ENCODE data around the gene WFDC5. TPM values are rescaled to one million over a fixed set of nuclear protein-coding genes. Genes with fewer than 3 reads are reported as not detected.

WFDC5 gene
- total RNA-seq, 1 donor from 2014 or later: not detected

- Mint-ChIP-seq H3K36me3 (ENCODE audit: low read depth) (peaks cover 11% of the 10 kb centered on the region), H3K27ac (ENCODE audit: unreplicated experiment) (no peak overlapping the region), H3K4me1 (no peaks in the 10 kb centered on the region), H3K4me3 (no peak overlapping the region), H3K9me3 (peaks cover 6% of the 10 kb centered on the region), H3K27me3 (ENCODE audit: low read depth) (no peaks in the 10 kb centered on the region)
- no peak for TF ChIP-seq CTCF (conservative IDR thresholded peaks at IDR 0.05)
- no peak for DNase-seq (ENCODE audit: low read depth, low spot score)
Measured at GRCh38 chr20:45088247-45088646, 26.7 kb downstream of the WFDC5 start.

- DNase-seq (ENCODE audit: low read depth, low spot score): no peak
- no peak overlapping the region for H3K4me3 Mint-ChIP-seq
- H3K27ac Mint-ChIP-seq (ENCODE audit: unreplicated experiment): no peak overlapping the region
- no peak for TF ChIP-seq CTCF (conservative IDR thresholded peaks at IDR 0.05)
- H3K4me1 Mint-ChIP-seq: no peaks in the 10 kb centered on the region
- no peaks in the 10 kb centered on the region for H3K27me3 Mint-ChIP-seq (ENCODE audit: low read depth)
- H3K9me3 Mint-ChIP-seq: peaks cover 7% of the 10 kb centered on the region
- peaks cover 16% of the 10 kb centered on the region for H3K36me3 Mint-ChIP-seq (ENCODE audit: low read depth)
Measured at GRCh38 chr20:45087814-45088213, 27.2 kb downstream of the WFDC5 start.

GRCh38 chr20:45087097-45087790, 27.7 kb downstream of the WFDC5 start:
- no peaks in the 10 kb centered on the region for H3K4me1 Mint-ChIP-seq
- H3K4me3 Mint-ChIP-seq: no peak overlapping the region
- peaks cover 18% of the 10 kb centered on the region for H3K36me3 Mint-ChIP-seq (ENCODE audit: low read depth)
- no peak for TF ChIP-seq CTCF (conservative IDR thresholded peaks at IDR 0.05)
- H3K27ac Mint-ChIP-seq (ENCODE audit: unreplicated experiment): no peak overlapping the region
- H3K9me3 Mint-ChIP-seq: peaks cover 7% of the 10 kb centered on the region
- DNase-seq (ENCODE audit: low read depth, low spot score): no peak
- H3K27me3 Mint-ChIP-seq (ENCODE audit: low read depth): no peaks in the 10 kb centered on the region

- peaks cover 25% of the 10 kb centered on the region for H3K36me3 Mint-ChIP-seq (ENCODE audit: low read depth)
- H3K4me3 Mint-ChIP-seq: no peak overlapping the region
- no peaks in the 10 kb centered on the region for H3K4me1 Mint-ChIP-seq
- no peak for TF ChIP-seq CTCF (conservative IDR thresholded peaks at IDR 0.05)
- DNase-seq (ENCODE audit: low read depth, low spot score): no peak
- peaks cover 11% of the 10 kb centered on the region for H3K9me3 Mint-ChIP-seq
- no peak overlapping the region for H3K27ac Mint-ChIP-seq (ENCODE audit: unreplicated experiment)
- no peaks in the 10 kb centered on the region for H3K27me3 Mint-ChIP-seq (ENCODE audit: low read depth)
Measured at GRCh38 chr20:45085867-45086266, 29.1 kb downstream of the WFDC5 start.

- DNase-seq (ENCODE audit: low read depth, low spot score): no peak
- H3K9me3 Mint-ChIP-seq: peaks cover 11% of the 10 kb centered on the region
- no peak overlapping the region for H3K27ac Mint-ChIP-seq (ENCODE audit: unreplicated experiment)
- no peaks in the 10 kb centered on the region for H3K4me1 Mint-ChIP-seq
- TF ChIP-seq CTCF (conservative IDR thresholded peaks at IDR 0.05): no peak
- no peaks in the 10 kb centered on the region for H3K27me3 Mint-ChIP-seq (ENCODE audit: low read depth)
- no peak overlapping the region for H3K4me3 Mint-ChIP-seq
- peaks cover 28% of the 10 kb centered on the region for H3K36me3 Mint-ChIP-seq (ENCODE audit: low read depth)
Measured at GRCh38 chr20:45085289-45085688, 29.7 kb downstream of the WFDC5 start.

Measured in neural crest cell (in vitro differentiated cells).